Transverse colon (tissue), 4 donors: ENCODE results near the gene WIPF3. TPM values are rescaled to one million over a fixed set of nuclear protein-coding genes. Genes with fewer than 3 reads are reported as not detected.

Experiments
- DNase-seq: peaks from one replicate; pipeline ENCODE4 v3.0.0-alpha.2; 2019
- H3K27ac ChIP-seq, 4 donors: fragments of 200-600 bp; sonication (generic); 2 replicates each; pipeline ENCODE4 v1.5.1; 2016 to 2018; ENCODE audit warnings: inconsistent platforms in 4 of 4
- H3K27me3 ChIP-seq: fragments of 200-600 bp; sonication (generic); 2 replicates; pipeline ENCODE4 v1.5.1; 2017; ENCODE audit warnings: inconsistent platforms
- H3K36me3 ChIP-seq, 4 donors: fragments of 200-600 bp; sonication (generic); 2 replicates each; pipeline ENCODE4 v1.5.1; 2017 to 2019; ENCODE audit warnings: inconsistent platforms in 4 of 4
- H3K4me1 ChIP-seq, 4 donors: fragments of 200-600 bp; sonication (generic); 2 replicates each; pipeline ENCODE4 v1.5.1; 2017 to 2020; ENCODE audit warnings: inconsistent platforms in 4 of 4
- H3K4me3 ChIP-seq, 4 donors: fragments of 200-600 bp; sonication (generic); 1 replicate in 1 of 4; 2 replicates in 3 of 4; pipeline versions ENCODE4 v1.5.1 to v1.6.1; 2017 to 2019; ENCODE audit warnings: inconsistent platforms in 4 of 4
- H3K9me3 ChIP-seq, 2 donors: fragments of 200-600 bp; sonication (generic); 2 replicates each; pipeline ENCODE4 v1.5.1; 2017 to 2019; ENCODE audit warnings: inconsistent platforms in 2 of 2
- CTCF ChIP-seq, 5 experiments: fragments of 200-600 bp in 3 of 5; fragments of 450-650 bp in 2 of 5; sonication (generic) in 3 of 5; IDR thresholded peaks; 1 replicate in 2 of 5; 2 replicates in 3 of 5; pipeline ENCODE4 v1.5.1; 2016 to 2017; ENCODE audit warnings: antibody characterized with exemption in 5 of 5, inconsistent platforms in 3 of 5, mild to moderate bottlenecking in 2 of 5, moderate library complexity in 1 of 5
- EP300 ChIP-seq: sonication (generic); formaldehyde crosslinking; IDR thresholded peaks from one replicate; pipeline ENCODE4 v1.6.1; 2017; ENCODE audit warnings: antibody characterized with exemption, low read depth
- POLR2A ChIP-seq: fragments of 450-650 bp; IDR thresholded peaks from one replicate; pipeline ENCODE4 v1.6.1; 2016; ENCODE audit warnings: antibody characterized with exemption, mild to moderate bottlenecking, moderate library complexity
- POLR2AphosphoS5 ChIP-seq, 3 donors: sonication (generic); formaldehyde crosslinking; IDR thresholded peaks; one replicate each; pipeline ENCODE4 v1.6.1; 2016; ENCODE audit warnings: antibody characterized with exemption in 3 of 3
- WGBS, 2 donors: methylation state at CpG; one replicate each; pipeline ENCODE4 v1.1.5; 2018; ENCODE audit warnings: low coverage in 1 of 2; 5-methylcytosine and 5-hydroxymethylcytosine counted together
- in situ Hi-C, 4 donors: fragments of 200-750 bp; cut with MboI; loops; one replicate each; pipeline versions ENCODE4 v1.15.0 to v1.15.1; 2017; ENCODE audit warnings: low sequenced_read_pairs in 3 of 4, low pct_ligation_motif_present in 1 of 4, low pct_unique_long_range_greater_than_20kb in 1 of 4
- intact Hi-C: fragments of 100-400 bp; cut with DNase I; formaldehyde crosslinking; loops from one replicate; pipeline ENCODE4 v1.15.1; 2023; ENCODE audit warnings: low total_unique reads
- total RNA-seq, 4 donors: library from RNA; depleted of rRNA; stranded (reverse); fragments of >200 nt; gene quantifications; one replicate each; pipeline ENCODE4 v1.1.0, GENCODE V29; 2016

The WIPF3 gene
- total RNA-seq, 4 donors from 2014 or later = 0.41 to 3.7 TPM; not detected in 2

GRCh38 chr7:29919790-29920189, 113.5 kb downstream of the WIPF3 start:
- 78 to 84% methylated on average over 5 of the region's 5 CpGs for WGBS, 2 donors
- Histone ChIP-seq H3K27me3 (no peaks in the 10 kb centered on the region), H3K9me3 (no peaks in the 10 kb centered on the region), H3K27ac (no peak overlapping the region), H3K4me3 (no peak overlapping the region), H3K4me1 (no peaks in the 10 kb centered on the region), H3K36me3 (no peaks in the 10 kb centered on the region)
- intact Hi-C loops (loop anchor here (5.0 to 10.0 kb wide), 2 partner anchors 42 to 155 kb away; no protein-coding TSS in a partner anchor), in situ Hi-C loops (loop anchor here in 3 of 4 donors (25.0 kb wide), 1 partner anchor 282 kb away; no protein-coding TSS in a partner anchor)
- DNase-seq = no peak
- TF ChIP-seq POLR2AphosphoS5 (IDR thresholded peaks at IDR 0.05) = no peak
- no peak for TF ChIP-seq POLR2A
- TF ChIP-seq CTCF (IDR thresholded peaks at IDR 0.05) = no peak
- TF ChIP-seq EP300 = no peak

- Histone ChIP-seq H3K4me1 (no peaks in the 10 kb centered on the region), H3K27me3 (no peaks in the 10 kb centered on the region), H3K36me3 (no peaks in the 10 kb centered on the region), H3K27ac (no peak overlapping the region), H3K9me3 (no peaks in the 10 kb centered on the region), H3K4me3 (no peak overlapping the region)
- no peak for TF ChIP-seq CTCF (IDR thresholded peaks at IDR 0.05)
- TF ChIP-seq EP300 = no peak
- no peak for TF ChIP-seq POLR2A
- no peak for TF ChIP-seq POLR2AphosphoS5 (IDR thresholded peaks at IDR 0.05)
- intact Hi-C loops (loop anchor here (5.0 to 10.0 kb wide), 2 partner anchors 43 to 156 kb away; no protein-coding TSS in a partner anchor), in situ Hi-C loops (loop anchor here in 3 of 4 donors (25.0 kb wide), 1 partner anchor 283 kb away; no protein-coding TSS in a partner anchor)
- no peak for DNase-seq
- WGBS, 2 donors = 79% methylated on average over 4 of the region's 5 CpGs; no CpG with 5 or more reads in 1 of the 2 donors
Measured at GRCh38 chr7:29920491-29920890, 114.2 kb downstream of the WIPF3 start.

- no peaks in the 10 kb centered on the region for H3K27me3 ChIP-seq
- H3K27ac ChIP-seq = no peak overlapping the region
- H3K36me3 ChIP-seq = no peaks in the 10 kb centered on the region
- WGBS, 2 donors = 40 to 48% methylated on average over 3 to 4 of the region's 4 CpGs
- H3K4me1 ChIP-seq = no peaks in the 10 kb centered on the region
- in situ Hi-C loops (loop anchor here in 3 of 4 donors (25.0 kb wide), 1 partner anchor 284 kb away; no protein-coding TSS in a partner anchor), intact Hi-C loops (loop anchor here (5.0 to 10.0 kb wide), 2 partner anchors 44 to 157 kb away; no protein-coding TSS in a partner anchor)
- TF ChIP-seq EP300 (no peak), CTCF (IDR thresholded peaks at IDR 0.05) (peak; percentile 85 to 91 (median 86))
- no peak overlapping the region for H3K4me3 ChIP-seq
- no peaks in the 10 kb centered on the region for H3K9me3 ChIP-seq
- DNase-seq = peak; percentile 35
Measured at GRCh38 chr7:29921404-29922010, 115.2 kb downstream of the WIPF3 start.

GRCh38 chr7:29922921-29923700, 116.8 kb downstream of the WIPF3 start:
- Histone ChIP-seq H3K4me3 (no peak overlapping the region), H3K4me1 (no peaks in the 10 kb centered on the region), H3K9me3 (no peaks in the 10 kb centered on the region), H3K27me3 (no peaks in the 10 kb centered on the region), H3K36me3 (no peaks in the 10 kb centered on the region), H3K27ac (no peak overlapping the region)
- TF ChIP-seq POLR2AphosphoS5 (IDR thresholded peaks at IDR 0.05) (no peak), EP300 (no peak), CTCF (IDR thresholded peaks at IDR 0.05) (no peak), POLR2A (no peak)
- in situ Hi-C loops (loop anchor here in 3 of 4 donors (25.0 kb wide), 1 partner anchor 286 kb away; no protein-coding TSS in a partner anchor), intact Hi-C loops (loop anchor here (5.0 to 10.0 kb wide), 2 partner anchors 46 to 158 kb away; no protein-coding TSS in a partner anchor)
- DNase-seq = no peak
- 89% methylated on average over 7 of the region's 7 CpGs; no CpG with 5 or more reads in 1 of the 2 donors for WGBS, 2 donors
